Measurements from ENCODE around the gene STK32C.

Gene STK32C

DNA sequence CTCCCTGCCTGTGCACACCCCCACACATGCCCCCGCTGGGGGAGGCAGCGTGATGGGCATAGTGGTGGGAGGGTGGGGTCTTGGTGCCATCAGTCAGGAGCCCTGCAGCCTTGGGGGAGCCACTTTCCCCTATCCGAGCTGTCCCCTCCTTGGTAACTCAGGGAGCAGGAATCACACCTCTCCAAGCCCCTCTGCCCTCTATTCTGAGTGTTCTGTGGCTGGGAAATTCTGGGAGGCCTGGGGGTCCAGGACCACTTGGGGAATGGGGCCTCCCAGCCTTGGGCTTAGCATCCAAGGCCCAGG lies 109.7 kb downstream of the STK32C start:
- no peak for DNase-seq (ENCODE audit: low spot score)

DNA sequence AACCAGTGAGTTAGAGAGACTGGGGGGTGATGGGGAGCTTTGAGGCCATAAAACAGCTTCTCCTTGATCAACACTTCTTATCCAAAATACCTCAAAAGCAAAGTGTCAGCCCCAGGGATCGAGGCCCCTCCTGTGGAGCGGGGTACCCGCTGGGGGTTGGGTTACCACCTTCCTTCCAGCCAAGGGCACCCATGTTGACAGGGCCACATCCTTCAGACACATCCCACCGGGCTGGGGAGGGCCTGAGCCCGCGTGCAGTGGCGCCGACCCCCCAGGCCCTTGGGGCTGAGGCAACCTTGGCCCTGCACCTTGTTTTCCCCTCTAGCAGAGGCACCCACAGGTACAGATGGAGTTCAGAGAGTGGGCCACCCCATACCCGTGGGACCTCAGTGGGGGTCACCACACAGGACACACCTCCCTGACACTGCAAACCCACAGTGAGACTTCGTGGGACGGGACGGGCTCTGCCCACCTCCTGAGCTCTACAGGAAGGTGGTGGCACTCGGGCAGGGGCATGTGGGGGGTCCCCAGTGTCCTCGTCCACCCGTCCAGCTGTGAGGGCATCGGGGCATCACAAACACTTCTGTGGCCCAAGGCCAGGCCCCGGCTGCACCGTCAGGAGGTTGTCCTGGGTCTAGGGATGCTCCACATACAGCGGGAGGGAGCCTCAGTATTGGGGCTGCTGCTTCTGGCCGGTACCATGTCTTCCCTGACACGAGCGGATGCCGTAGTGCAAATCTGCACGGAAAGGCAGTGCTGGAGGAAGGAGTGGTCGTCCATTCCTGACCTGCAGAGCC lies 110.3 kb downstream of the STK32C start:
- no peak for DNase-seq (ENCODE audit: low spot score)

DNA sequence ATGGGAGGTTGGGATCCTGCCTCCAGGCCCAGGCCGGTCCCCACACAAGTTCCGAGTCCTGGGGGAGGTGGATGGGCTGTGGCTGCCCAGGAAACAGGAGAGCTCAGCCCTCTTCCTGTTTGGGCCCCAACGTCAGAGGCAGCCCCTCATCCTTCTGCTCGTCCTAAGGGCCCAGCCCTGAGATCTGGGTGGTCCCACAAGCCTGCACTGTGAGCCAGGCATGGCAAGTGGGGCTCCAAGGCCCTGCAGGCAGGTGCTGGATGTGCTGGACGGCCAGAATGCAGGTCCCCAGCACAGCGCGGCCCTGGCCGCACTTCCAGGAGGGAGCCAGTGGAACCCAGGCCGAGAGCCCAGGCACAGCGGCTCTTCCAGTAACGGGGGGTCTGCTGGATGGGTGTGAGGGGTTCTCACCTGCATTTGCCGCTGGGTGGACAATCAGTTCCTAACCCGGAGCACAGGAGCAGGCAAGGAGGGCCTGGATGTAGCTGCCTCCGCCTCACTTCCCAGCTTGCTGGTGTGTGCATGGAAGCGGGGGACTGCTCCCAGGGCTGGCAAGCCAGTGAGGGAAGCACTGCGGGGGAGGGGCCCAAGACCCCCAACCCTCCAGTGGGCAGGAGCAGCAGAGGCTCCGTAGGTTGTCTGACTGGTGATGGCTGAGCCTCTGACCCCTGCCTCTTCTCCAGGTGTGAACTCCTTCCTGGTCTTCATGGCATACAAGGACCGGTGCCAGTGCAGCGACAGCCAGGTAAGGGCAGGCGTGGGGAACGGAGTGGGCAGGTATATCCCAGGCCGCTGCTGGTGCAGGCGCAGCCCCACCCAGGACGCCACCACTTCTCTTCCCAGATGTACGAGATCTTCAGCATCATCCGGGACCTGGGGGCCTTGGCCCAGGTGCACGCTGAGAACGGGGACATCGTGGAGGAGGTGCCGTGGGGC lies 111.3 kb downstream of the STK32C start:
- DNase-seq (ENCODE audit: low spot score): no peak

DNA sequence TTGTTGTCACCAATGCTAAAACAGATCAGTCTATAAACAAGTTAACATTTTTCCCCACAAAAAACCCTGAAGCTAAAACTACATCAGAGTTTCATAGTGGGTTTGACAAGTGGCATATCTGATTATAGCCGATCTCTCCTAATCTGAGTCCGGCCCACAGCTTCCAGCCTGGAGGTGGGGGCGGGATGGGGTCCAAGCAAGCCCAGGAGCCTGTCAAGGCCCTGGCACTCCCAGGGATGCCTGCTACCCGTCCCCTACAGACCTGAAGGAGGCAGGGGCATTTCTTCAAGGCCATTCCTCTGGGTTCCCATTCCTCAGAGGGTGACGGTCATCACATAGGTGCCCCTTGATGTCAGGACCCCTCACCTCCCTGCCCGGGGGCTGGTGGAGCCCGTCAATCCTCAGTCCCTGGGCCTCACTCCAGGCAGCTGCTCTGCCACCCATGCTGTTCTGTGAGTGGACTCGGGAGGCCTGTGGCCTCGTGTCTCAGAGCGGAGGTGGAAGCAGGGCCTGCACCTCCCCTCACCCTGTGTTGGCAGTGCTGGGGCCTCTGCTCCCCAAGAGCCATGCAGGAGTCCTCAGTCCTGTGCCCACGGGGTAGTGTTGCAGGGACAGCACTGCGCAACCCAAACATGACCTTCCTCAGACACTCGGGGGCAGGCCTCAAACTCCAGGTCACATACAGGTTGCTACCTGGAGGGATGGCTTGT lies 112.2 kb downstream of the STK32C start:
- no peak for DNase-seq (ENCODE audit: low spot score)

DNA sequence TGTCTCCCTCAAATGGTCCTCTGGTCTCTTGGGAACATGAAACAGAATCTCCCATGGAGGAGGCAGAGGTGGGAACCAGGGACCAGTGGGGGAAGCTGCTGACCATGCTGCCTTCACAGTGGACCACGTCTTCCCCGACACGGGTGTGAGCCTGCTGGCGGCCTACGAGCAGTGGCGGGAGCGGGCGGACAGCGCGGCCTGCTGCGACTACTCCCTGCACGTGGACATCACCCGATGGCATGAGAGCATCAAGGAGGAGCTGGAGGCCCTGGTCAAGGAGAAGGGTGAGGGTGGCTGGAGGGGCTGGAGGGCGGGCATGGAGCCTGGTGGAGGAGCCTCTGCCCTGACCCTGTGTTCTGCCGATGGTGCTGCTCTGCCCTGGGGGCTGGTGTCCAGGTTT lies 113.0 kb downstream of the STK32C start:
- DNase-seq (ENCODE audit: low spot score): no peak

DNA sequence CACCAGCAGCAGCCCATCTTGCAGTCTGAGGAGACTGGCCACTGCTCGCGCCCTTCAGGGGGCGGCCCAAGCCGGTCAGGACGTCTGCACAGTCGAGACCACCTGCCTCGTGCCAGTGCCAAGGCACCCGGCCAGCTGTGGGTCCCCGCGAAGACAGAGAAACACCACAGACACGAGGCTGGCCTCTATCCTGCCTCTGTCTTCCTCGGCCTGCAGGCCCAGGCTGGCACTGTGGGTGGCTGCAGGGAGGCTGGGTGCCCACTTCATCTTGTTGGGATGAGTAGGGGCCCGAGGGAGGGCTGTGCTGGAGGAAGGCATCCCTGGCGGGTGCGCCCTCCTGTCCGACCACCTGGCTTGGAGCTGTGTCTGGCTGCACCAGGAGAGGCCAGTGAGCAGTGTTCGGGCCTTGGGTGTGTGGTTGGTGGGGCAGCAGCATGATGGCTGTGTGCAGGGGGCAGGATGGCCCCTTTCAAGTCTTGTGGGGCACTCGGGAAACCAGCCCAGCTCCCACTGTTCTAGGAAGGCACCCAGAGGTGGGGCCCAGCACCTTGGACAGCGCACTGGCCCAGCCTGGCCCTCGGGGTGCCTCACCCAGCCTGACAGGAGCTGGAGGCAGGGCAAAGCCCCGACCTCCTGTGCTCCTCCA lies 113.7 kb downstream of the STK32C start:
- DNase-seq (ENCODE audit: low spot score): no peak

DNA sequence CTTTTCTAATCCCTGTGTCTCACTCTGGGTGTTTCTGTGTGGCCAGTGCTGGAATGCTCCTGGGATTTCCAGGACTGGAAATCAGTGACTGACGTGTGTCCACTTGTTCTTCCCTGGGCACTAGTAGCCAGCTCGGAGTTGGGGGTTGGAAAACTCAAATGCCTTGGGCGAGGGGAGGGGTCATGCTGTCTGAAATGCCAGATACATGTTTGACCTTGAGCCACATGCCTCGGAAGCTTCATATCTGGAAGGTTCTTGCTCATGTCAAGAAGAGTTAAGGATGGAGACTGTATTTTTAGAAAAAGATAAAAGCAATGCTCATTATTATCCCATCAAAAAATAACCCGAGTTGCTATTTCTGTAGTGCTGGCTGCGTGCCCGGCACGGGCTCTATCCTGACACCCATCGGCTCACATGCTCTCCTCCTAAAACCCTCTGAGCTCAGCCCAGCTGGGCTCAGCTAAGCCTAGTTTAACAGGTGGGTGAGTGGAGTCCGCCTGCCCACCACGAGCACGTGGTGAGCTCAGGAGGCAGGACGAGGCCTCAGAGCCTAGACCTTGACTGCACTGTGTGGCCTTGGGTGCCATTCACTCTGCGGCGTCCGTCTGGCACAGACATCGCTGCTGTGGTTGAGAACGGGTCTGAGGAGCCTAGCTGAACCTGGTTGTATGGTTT lies 114.6 kb downstream of the STK32C start:
- no peak for DNase-seq (ENCODE audit: low spot score)

DNA sequence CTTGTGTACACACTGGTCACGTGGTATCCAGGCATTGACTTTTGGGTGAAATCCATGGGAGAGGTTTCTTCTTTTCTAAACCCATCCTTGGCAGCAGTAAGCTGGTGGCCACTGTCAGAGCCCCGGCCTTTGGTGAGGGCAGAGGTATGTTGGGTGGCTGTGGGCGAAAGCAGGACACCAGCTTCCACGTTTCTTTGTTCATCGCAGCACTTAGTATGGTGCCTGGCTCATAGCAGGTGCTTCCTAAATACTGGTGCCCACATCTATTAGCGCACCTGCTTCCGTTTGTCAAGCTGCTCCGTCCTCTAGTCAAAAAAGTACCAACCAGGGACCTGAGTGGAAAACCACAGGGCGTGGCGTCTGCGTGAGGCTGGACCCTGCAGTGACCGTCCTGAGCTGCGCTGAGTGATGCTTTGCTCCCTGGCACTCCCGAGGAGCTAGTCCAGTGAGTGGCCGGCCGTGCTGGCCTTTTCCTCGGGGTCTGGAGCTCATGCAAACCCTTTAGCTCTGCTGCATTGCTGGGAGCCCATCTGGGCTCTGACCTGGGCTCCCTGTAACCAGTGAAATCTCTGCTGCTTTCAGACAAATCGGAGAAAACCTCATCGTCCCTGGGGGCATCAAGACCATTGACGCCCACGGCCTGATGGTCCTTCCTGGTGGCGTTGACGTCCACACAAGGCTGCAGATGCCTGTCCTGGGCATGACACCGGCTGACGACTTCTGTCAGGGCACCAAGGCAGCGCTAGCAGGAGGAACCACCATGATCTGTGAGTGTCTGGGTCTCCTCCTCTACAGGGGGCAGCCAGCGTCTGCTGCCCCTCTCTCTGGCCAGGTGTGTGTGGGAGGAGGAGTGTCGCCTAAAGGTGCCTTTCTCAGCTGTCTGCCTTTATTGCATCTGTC lies 115.4 kb downstream of the STK32C start:
- DNase-seq (ENCODE audit: low spot score): no peak

DNA sequence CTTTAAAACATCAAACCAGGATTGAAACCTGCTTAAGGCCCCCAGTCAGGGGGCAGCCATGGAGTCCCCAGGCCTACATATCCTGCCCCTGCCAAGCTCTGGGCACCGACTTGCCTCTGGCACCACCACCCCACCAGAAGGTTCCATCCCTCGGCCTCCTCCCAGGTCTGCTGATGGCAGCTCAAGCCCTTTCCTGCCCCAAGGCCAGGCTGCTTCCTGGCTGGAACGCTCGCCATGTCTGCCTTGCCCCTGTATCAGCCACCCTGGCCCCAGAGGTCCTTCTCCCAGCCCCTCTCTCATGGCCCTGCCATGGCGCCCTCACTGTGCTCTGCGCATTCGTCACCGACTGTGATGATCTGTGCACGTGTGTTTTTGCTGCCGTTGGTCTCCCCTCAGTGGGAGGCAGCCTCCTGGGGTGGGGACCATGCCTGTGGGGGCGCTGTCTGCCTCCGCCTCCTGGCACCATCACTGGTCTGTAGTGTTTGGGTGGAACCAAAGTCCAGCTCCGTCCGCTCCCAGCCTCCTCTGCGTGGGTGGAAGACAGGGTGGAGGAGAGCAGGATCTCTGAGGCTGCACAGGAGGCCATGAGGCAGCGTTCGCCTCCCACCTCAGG lies 117.8 kb downstream of the STK32C start:
- DNase-seq (ENCODE audit: low spot score): no peak

DNA sequence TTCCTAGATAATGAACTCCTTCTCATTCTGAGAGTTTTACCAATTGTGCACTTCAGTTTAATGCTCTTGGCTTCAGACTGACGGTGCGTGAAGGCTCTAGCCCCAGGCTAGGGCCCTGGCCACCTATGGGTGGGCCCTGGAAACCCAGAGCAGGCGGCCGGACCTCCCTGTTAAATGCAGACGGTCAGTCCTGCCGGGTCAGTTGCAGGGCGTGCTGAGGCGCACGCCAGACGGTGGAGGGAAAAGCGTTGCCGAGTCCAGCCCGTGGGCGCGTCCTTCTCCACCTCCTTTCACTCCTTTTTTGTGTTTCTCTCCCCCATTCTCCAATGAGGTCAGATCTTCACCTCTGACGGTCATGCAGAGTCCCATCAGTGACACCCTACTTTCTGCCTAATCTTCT lies 118.7 kb downstream of the STK32C start:
- DNase-seq (ENCODE audit: low spot score): no peak

DNA sequence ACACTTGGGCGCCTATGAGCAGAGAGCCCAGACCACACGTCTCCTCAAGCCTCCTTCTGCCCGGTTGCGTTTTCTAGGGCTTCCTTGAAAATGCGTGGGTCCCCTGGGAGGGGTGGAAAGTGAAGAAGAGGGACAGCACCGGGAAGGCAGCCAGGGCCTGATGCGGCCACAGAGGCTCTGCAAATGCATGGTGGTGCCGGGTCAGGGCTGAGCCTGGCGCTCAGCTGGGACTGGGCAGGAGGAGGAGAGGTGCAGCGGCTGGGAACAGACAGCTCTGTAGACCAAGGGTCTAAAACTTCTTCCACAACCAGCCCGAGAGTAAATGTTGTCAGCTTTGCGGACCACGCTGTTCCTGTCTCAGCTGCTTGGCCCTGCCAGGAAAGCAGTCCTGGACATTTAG lies 119.4 kb downstream of the STK32C start:
- no peak for DNase-seq (ENCODE audit: low spot score)

DNA sequence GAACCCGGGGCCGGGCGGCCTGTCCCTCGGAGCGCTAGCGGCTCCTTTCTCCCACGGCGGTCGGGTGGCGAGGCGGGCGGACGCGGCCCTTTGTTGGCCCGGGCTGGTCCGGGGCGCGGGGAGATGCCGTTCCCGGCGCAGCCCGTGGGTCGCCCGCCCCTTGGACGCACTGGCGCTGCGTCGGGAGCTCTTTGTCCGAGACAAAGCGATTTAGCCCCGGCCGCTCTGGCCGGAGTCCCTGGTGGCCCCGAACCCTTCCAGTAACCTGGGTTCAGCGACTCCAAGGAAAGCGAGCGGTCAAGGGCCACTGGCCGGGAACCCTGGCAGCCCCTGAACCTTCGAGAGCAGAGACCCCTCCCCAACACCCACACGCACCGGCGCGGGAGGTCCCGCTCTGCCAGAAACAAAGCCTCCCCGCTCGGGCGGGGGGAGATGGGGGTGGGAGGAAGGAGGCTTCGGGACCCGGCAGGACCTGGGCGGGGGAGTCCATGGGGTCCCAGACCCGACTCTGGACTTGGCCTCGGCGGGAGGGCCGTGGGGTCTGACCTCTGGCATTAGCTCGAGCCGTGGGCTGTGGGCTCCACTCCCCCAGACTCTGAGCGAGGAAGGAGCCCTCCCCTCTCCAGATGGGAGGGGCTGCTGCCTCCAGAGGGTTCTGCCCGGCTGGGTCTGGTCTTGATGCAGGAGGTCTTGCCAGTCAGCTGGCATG lies 120.2 kb downstream of the STK32C start:
- no peak for DNase-seq (ENCODE audit: low spot score)

DNA sequence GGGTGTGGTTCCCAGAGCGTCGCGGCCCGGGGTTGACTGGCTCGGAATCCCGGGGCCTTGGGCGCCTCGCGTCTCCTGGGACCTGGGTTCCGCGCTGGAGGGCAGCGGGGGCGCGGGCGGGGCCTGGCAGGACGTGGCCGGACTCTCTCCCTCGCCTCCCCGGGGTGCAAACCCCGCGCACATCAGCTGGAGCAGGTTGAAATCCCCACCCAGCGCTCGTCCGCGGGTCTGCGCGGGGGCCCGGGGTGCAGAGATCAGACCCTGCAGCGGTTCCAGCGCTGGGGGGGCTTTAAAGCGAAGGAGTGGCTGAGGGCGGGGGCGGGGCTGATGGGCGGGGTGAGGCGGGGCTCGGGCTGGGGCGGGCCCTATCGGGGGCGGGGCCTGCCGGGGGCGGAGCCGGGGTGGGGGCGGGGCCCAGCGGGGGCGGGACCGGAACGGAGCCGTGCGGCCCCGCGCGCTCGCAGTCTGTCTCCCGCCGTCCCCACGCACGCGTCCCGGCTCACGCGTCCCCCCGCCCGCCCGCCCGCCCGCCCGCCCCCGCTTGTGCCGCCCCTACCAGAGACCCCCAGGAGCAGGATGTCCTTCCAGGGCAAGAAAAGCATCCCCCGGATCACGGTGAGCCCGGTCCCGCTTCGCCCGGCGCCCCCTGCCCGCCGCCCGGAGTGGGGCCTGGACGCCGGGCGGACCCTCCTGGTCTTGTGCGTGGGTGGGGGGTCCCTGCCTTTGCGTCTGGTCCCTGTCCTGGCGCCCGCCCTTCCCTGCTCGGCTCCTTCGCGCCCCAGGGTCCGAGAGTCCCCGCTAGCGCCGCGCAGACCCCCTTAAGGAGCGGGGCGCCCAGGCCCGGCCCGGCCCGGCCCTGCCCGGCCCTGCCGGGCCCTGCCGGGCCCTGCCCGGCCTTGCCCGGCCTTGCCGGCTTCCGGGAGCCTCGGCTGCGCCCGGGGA lies 121.0 kb downstream of the STK32C start, which contains the start of gene DPYSL4:
Gene DPYSL4 (plus strand): TSS at position 461 of the 942 bp plus-strand sequence. CDS start 116 bp downstream, at position 577.
- DNase-seq (ENCODE audit: low spot score): no peak

DNA sequence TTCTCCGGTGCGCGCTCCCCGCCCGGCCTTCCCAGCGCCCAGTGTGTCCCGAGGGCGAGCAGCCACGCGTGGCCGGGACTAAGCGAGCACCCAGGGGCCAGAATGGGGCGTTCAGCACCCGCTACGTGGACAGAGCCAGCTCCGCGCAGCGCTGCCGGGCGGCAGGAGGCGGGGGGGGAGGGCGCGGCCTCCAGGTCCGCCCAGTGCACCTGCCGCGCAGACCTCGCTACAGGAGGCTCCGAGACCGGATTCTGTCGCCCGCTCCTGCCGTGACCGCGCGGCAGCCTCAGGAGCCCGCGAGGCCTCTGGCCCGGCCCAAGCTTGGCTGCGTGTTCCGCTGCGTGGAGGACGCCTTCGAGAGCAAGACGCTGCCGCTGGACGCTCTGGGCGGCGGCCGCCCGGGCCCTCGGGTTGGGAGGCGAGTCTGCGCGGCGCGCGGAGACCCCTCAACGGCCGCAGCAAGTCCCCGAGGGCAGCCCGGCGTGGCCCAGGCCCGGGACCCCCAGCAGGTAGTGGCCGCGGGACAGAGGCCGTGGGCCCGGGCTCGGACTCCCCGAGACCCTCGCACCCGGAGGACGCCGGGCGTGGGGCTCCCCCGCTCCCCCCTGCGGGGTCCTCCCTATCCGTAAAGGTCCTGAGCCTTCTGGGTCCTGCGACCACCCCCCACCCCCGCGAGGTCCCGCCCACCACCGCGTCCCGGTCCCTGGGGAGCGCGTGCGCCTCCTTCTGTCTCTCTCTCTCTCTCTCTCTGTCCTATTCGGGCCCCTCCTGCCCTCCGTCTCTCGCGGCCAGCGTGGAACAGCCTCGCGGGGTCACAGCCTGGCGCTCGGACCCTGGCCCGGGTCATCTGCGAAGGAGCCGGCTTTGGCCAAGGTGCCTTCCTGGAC lies 121.9 kb downstream of the STK32C start:
- peak; percentile 28 for DNase-seq (ENCODE audit: low spot score)

DNA sequence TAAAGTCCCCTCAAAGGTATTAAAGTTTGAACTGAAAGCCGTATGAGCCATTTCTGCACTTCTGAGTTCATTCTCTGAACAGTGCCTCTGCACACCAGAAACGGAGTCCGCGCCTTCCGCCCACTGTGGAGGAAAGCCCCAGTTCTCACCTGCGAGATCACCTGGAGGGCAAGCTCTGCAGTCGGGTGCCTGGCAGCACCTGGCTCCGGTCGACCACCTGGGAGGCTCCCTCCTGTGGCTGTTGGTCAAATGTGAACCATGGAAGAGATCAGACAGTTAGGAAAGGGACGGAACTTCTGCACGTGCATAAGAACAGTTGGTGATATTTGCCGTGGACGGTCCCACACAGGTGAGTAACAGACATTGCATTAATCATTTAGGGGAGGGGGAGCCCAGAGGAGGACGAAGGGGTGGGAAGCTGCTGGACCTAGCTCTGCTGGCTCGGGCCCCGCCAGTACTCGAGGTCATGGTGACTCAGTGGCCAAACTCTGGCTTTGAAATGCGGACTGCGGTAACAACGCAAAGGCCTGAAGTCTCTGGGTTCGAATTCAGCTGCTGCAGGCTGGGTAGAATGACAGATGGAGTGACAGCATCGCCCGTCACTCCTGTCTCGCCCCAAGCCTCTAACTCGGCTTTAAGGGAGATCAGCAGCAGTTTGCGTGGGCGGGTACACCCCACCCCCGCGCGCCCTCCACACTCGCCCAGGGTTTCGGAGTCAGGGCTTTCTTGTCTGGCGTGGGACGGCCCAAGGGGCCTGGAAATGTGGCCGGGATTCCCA lies 122.7 kb downstream of the STK32C start:
- no peak for DNase-seq (ENCODE audit: low spot score)

DNA sequence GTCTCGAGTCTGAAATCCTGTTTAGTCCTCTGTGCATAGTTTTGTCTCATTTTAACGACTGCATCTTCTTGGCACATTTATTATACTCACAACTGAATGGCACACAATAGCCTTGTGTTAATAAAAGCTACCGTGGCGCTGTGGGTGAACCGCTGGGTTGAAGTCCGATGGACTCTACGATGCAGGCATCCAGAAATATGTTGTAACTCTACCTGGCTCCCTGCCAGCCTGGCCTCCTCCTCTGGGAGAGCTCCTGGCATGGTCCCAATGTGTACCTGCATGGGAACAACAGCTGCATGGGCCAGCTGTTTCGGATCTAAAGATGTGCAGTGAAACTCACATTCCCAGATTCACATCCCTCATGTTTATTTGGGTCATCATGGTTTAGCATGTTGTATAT lies 124.7 kb downstream of the STK32C start:
- DNase-seq (ENCODE audit: low spot score): no peak
